ENCODE results near the gene CCDC187. TPM values are rescaled to one million over a fixed set of nuclear protein-coding genes. Genes with fewer than 3 reads are reported as not detected.

The CCDC187 gene
- total and polyA plus RNA-seq, 2 of the 13 experiments (the other 11 are each of a cell fraction or from before 2014, with no cell fraction given): 0.03 to 0.13 TPM

DNA sequence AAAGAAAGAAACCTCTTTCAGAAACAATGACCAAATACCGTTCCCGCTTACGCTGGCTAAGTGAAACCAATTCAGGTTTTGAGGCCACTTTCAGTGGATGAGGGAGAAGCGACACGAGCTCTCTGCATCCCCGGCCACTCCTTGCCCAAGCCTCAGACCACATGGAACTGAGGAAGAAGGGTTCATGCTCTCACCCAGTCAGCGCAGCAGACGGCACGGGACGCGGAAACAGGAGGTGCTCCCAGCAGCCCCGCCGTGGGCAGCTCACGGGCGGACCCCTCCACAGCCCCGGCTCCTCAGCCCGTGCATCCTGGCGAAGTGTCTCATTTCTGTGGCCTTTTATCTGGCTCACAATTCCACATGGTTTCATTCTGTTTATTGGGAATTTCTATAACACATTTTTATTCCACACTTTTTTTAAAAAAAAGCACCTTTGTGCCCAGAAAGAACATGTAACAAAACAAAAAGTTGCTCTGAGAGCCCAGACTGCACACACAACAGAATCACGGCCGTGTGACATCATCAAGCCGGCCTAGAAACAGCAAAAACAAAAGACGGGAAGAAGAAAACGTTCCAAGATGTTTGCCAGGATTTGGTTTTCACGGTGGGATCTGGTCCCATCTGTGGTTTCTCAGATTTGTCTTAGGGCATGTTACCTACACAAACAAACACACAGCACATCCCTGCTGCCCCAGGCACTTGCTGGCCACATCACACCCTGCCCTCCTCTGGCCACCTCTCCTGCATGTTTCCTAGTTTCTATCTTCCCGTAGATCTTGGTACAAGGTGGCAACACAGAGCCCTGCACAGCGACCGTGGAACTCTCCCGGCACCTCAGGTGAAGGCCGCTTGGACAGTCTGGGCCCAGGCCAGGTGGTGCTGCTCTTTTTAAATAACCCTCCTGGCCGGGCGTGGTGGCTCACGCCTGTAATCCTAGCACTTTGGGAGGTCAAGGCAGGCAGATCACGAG is 74.5 kb downstream of the CCDC187 start:
- peaks cover 71% of the 10 kb centered on the region for H4K20me1 ChIP-seq (ENCODE audit: insufficient read depth, low read length)
- H3K36me3 ChIP-seq (replicated peaks in 1 of 2; ENCODE audit: control insufficient read depth in 1 of 2, insufficient read depth in 2 of 2, low read length in 2 of 2): peaks cover 22 to 57% of the 10 kb centered on the region in 2 experiments
- intact Hi-C loops (cut with micrococcal nuclease; ENCODE audit: unreplicated experiment) (no loop called here), in situ Hi-C loops (cut with HindIII; ENCODE audit: extremely low pct_ligation_motif_present, low pct_unique_long_range_greater_than_20kb) (no loop called here)
- 96% methylated on average over 28 of the region's 33 CpGs for WGBS (ENCODE audit: low lambda C conversion rate)
- H2AFZ ChIP-seq (ENCODE audit: low read length): no peak overlapping the region
- no peaks in the 10 kb centered on the region for H3K27me3 ChIP-seq (ENCODE audit: control insufficient read depth in 1 of 2, insufficient read depth in 2 of 2, low read length in 2 of 2)
- no peak overlapping the region for H3K9ac ChIP-seq (ENCODE audit: insufficient read depth, low read depth, low read length)
- H3K27ac ChIP-seq (ENCODE audit: extremely low read length, insufficient read depth, low read length): no peak overlapping the region
- no TSS peak for BruUV-seq (replicated peaks)
- FAIRE-seq (no peak), ATAC-seq (no peak), DNase-seq (ENCODE audit: low spot score) (no peak)
- CTCF ChIA-PET (ENCODE audit: low intra/inter-chr PET ratio, low total read pairs): no interaction called here
- no peak overlapping the region for H3K4me3 ChIP-seq (replicated peaks in 1 of 3; ENCODE audit: insufficient read depth in 1 of 3, low read depth in 2 of 3, low read length in 3 of 3)
- POLR2A ChIA-PET: no interaction called here
- peaks cover 48% of the 10 kb centered on the region for H3K79me2 ChIP-seq (ENCODE audit: insufficient read depth, low read length)
- no peaks in the 10 kb centered on the region for H3K4me1 ChIP-seq (ENCODE audit: insufficient read depth, low read length)
- no peak overlapping the region for H3K4me2 ChIP-seq (ENCODE audit: low read depth, low read length)
- H3K9me3 ChIP-seq (ENCODE audit: low read length): no peaks in the 10 kb centered on the region
- TF ChIP-seq ZNF441 (CRISPR knock-in tag; IDR thresholded peaks at IDR 0.05; ENCODE audit: borderline replicate concordance) (no peak), ZFX (CRISPR knock-in tag; IDR thresholded peaks at IDR 0.05; ENCODE audit: low read depth) (no peak), AKAP8 (CRISPR knock-in tag; IDR thresholded peaks at IDR 0.05) (no peak), NFIB (CRISPR knock-in tag; IDR thresholded peaks at IDR 0.05; ENCODE audit: borderline replicate concordance) (no peak), MIER2 (CRISPR knock-in tag; IDR thresholded peaks at IDR 0.05) (no peak), POLR2AphosphoS5 (IDR thresholded peaks at IDR 0.05; ENCODE audit: low read depth, low read length) (no peak), RELA (CRISPR knock-in tag; IDR thresholded peaks at IDR 0.05) (no peak), ZBTB42 (CRISPR knock-in tag; IDR thresholded peaks at IDR 0.05) (no peak), ZNF614 (CRISPR knock-in tag; IDR thresholded peaks at IDR 0.05; ENCODE audit: borderline replicate concordance) (no peak), NFE2 (CRISPR knock-in tag; IDR thresholded peaks at IDR 0.05) (no peak), KLF12 (CRISPR knock-in tag; IDR thresholded peaks at IDR 0.05; ENCODE audit: borderline replicate concordance) (no peak)
- TF ChIP-seq, protein P1, sequence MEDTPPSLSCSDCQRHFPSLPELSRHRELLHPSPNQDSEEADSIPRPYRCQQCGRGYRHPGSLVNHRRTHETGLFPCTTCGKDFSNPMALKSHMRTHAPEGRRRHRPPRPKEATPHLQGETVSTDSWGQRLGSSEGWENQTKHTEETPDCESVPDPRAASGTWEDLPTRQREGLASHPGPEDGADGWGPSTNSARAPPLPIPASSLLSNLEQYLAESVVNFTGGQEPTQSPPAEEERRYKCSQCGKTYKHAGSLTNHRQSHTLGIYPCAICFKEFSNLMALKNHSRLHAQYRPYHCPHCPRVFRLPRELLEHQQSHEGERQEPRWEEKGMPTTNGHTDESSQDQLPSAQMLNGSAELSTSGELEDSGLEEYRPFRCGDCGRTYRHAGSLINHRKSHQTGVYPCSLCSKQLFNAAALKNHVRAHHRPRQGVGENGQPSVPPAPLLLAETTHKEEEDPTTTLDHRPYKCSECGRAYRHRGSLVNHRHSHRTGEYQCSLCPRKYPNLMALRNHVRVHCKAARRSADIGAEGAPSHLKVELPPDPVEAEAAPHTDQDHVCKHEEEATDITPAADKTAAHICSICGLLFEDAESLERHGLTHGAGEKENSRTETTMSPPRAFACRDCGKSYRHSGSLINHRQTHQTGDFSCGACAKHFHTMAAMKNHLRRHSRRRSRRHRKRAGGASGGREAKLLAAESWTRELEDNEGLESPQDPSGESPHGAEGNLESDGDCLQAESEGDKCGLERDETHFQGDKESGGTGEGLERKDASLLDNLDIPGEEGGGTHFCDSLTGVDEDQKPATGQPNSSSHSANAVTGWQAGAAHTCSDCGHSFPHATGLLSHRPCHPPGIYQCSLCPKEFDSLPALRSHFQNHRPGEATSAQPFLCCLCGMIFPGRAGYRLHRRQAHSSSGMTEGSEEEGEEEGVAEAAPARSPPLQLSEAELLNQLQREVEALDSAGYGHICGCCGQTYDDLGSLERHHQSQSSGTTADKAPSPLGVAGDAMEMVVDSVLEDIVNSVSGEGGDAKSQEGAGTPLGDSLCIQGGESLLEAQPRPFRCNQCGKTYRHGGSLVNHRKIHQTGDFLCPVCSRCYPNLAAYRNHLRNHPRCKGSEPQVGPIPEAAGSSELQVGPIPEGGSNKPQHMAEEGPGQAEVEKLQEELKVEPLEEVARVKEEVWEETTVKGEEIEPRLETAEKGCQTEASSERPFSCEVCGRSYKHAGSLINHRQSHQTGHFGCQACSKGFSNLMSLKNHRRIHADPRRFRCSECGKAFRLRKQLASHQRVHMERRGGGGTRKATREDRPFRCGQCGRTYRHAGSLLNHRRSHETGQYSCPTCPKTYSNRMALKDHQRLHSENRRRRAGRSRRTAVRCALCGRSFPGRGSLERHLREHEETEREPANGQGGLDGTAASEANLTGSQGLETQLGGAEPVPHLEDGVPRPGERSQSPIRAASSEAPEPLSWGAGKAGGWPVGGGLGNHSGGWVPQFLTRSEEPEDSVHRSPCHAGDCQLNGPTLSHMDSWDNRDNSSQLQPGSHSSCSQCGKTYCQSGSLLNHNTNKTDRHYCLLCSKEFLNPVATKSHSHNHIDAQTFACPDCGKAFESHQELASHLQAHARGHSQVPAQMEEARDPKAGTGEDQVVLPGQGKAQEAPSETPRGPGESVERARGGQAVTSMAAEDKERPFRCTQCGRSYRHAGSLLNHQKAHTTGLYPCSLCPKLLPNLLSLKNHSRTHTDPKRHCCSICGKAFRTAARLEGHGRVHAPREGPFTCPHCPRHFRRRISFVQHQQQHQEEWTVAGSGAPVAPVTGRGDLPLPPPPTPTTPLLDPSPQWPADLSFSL (CRISPR knock-in tag; IDR thresholded peaks at IDR 0.05): no peak
- TF ChIP-seq, protein P2, sequence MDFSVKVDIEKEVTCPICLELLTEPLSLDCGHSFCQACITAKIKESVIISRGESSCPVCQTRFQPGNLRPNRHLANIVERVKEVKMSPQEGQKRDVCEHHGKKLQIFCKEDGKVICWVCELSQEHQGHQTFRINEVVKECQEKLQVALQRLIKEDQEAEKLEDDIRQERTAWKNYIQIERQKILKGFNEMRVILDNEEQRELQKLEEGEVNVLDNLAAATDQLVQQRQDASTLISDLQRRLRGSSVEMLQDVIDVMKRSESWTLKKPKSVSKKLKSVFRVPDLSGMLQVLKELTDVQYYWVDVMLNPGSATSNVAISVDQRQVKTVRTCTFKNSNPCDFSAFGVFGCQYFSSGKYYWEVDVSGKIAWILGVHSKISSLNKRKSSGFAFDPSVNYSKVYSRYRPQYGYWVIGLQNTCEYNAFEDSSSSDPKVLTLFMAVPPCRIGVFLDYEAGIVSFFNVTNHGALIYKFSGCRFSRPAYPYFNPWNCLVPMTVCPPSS (IDR thresholded peaks at IDR 0.05): no peak
- TF ChIP-seq, protein P3, sequence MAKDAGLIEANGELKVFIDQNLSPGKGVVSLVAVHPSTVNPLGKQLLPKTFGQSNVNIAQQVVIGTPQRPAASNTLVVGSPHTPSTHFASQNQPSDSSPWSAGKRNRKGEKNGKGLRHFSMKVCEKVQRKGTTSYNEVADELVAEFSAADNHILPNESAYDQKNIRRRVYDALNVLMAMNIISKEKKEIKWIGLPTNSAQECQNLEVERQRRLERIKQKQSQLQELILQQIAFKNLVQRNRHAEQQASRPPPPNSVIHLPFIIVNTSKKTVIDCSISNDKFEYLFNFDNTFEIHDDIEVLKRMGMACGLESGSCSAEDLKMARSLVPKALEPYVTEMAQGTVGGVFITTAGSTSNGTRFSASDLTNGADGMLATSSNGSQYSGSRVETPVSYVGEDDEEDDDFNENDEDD (CRISPR knock-in tag; IDR thresholded peaks at IDR 0.05; ENCODE audit: borderline replicate concordance): no peak
- TF ChIP-seq, protein P4, sequence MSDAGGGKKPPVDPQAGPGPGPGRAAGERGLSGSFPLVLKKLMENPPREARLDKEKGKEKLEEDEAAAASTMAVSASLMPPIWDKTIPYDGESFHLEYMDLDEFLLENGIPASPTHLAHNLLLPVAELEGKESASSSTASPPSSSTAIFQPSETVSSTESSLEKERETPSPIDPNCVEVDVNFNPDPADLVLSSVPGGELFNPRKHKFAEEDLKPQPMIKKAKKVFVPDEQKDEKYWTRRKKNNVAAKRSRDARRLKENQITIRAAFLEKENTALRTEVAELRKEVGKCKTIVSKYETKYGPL (CRISPR knock-in tag; IDR thresholded peaks at IDR 0.05): no peak
